ENCODE results near the gene FTSJ1. TPM values are rescaled to one million over a fixed set of nuclear protein-coding genes. Genes with fewer than 3 reads are reported as not detected.

Gene FTSJ1
- total and polyA plus RNA-seq, 4 donors: 13.3 to 21.8 (median 17.0) TPM

DNA sequence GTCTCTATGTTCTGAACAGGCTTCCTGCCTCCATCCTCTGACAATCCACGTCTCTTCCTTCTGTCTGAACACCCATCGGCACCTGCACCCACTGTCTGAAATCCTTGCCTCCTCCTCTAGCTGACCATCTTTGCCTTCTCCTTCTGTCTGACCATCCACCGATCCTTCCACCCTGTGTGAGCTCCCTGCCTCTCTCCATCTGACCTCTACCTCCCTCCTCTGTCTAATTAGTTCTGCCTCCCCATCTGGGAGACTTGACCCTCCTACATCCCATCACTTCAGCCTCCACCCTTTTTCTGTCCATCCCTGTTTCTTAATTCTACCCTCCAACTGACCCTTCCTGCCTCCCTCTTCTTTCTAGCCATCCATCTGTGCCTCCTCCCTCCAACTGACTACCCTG, 16.0 kb upstream of the FTSJ1 start:
- no peaks in the 10 kb centered on the region for H3K9me3 ChIP-seq (ENCODE audit: control insufficient read depth in 4 of 4, low read length in 3 of 4)
- H3K4me1 ChIP-seq (ENCODE audit: control insufficient read depth in 4 of 4, insufficient read depth in 4 of 4, low read length in 3 of 4): no peaks in the 10 kb centered on the region
- no peak overlapping the region for H3K4me3 ChIP-seq (ENCODE audit: low read depth in 1 of 3, low read length in 3 of 3)
- TF ChIP-seq EGR1 (IDR thresholded peaks at IDR 0.05; ENCODE audit: low read depth in 2 of 2) (no peak), NR2F2 (IDR thresholded peaks at IDR 0.05) (no peak), RAD21 (IDR thresholded peaks at IDR 0.05) (no peak), GABPA (IDR thresholded peaks at IDR 0.05 in 1 of 2, conservative IDR thresholded peaks at IDR 0.05 in 1 of 2) (no peak)
- TF ChIP-seq, protein P1, sequence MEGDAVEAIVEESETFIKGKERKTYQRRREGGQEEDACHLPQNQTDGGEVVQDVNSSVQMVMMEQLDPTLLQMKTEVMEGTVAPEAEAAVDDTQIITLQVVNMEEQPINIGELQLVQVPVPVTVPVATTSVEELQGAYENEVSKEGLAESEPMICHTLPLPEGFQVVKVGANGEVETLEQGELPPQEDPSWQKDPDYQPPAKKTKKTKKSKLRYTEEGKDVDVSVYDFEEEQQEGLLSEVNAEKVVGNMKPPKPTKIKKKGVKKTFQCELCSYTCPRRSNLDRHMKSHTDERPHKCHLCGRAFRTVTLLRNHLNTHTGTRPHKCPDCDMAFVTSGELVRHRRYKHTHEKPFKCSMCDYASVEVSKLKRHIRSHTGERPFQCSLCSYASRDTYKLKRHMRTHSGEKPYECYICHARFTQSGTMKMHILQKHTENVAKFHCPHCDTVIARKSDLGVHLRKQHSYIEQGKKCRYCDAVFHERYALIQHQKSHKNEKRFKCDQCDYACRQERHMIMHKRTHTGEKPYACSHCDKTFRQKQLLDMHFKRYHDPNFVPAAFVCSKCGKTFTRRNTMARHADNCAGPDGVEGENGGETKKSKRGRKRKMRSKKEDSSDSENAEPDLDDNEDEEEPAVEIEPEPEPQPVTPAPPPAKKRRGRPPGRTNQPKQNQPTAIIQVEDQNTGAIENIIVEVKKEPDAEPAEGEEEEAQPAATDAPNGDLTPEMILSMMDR (IDR thresholded peaks at IDR 0.05; ENCODE audit: low read depth, low read length, missing input control): no peak
- no peaks in the 10 kb centered on the region for H3K27me3 ChIP-seq (ENCODE audit: control insufficient read depth in 4 of 4, insufficient read depth in 4 of 4, low read length in 3 of 4)
- no peak overlapping the region for H3K9ac ChIP-seq (ENCODE audit: low read depth in 1 of 2, low read length in 2 of 2)
- WGBS: 94% methylated on average over 3 of the region's 3 CpGs
- DNase-seq (ENCODE audit: low spot score): no peak
- H3K27ac ChIP-seq (ENCODE audit: low read depth in 1 of 2, low read length in 2 of 2): no peak overlapping the region
- H3K36me3 ChIP-seq (ENCODE audit: control insufficient read depth in 4 of 4, insufficient read depth in 3 of 4, low read depth in 1 of 4, low read length in 3 of 4): no peaks in the 10 kb centered on the region

DNA sequence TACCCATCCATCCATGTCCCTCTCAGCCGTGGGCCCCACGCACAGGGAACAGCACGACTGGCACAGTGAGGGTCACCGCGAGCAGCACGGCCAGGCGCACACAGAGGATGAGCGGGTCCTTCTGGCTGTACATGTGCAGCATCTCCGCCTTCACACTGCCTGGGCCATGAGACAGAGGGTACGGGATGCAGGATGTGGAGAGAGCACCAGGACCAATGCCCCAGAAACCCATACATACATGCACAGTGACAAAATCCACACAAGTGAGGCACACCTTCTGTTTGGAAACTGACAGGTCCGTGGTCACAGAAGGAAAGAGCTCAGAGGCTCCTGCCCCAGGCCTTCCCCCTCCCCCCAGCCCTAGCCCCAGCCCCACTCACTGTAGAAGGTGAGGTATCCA, 15.4 kb upstream of the FTSJ1 start:
- 94% methylated on average over 11 of the region's 11 CpGs for WGBS
- Histone ChIP-seq H3K4me1 (ENCODE audit: control insufficient read depth in 4 of 4, insufficient read depth in 4 of 4, low read length in 3 of 4) (no peaks in the 10 kb centered on the region), H3K27ac (ENCODE audit: low read depth in 1 of 2, low read length in 2 of 2) (no peak overlapping the region), H3K9me3 (ENCODE audit: control insufficient read depth in 4 of 4, low read length in 3 of 4) (no peaks in the 10 kb centered on the region), H3K9ac (ENCODE audit: low read depth in 1 of 2, low read length in 2 of 2) (no peak overlapping the region), H3K27me3 (ENCODE audit: control insufficient read depth in 4 of 4, insufficient read depth in 4 of 4, low read length in 3 of 4) (no peaks in the 10 kb centered on the region), H3K36me3 (ENCODE audit: control insufficient read depth in 4 of 4, insufficient read depth in 3 of 4, low read depth in 1 of 4, low read length in 3 of 4) (no peaks in the 10 kb centered on the region), H3K4me3 (ENCODE audit: low read depth in 1 of 3, low read length in 3 of 3) (no peak overlapping the region)
- DNase-seq (ENCODE audit: low spot score): no peak
- TF ChIP-seq JUND (IDR thresholded peaks at IDR 0.05): no peak
- TF ChIP-seq EGR1 (IDR thresholded peaks at IDR 0.05; ENCODE audit: low read depth in 2 of 2): no peak

DNA sequence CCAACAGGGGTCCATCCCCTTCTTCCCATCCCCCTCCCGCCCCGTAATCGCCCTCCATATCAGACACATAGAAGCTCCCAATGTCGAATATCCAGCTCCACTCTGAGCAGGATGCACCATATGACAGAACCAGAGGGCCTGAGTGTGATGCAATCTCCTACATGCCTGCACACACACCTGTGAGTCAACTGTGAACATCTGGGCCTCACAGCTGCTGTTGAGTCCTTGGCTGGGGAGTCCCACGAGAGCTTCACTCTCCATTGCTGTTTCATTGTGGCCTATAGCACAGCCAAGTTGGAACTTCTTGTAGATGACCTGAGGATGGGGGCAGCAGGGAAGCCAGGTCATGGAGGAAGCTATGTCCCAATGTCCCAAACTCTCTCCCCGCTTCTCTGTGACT, 14.2 kb upstream of the FTSJ1 start:
- Histone ChIP-seq H3K4me1 (ENCODE audit: control insufficient read depth in 4 of 4, insufficient read depth in 4 of 4, low read length in 3 of 4) (no peaks in the 10 kb centered on the region), H3K4me3 (ENCODE audit: low read depth in 1 of 3, low read length in 3 of 3) (no peak overlapping the region), H3K9ac (ENCODE audit: low read depth in 1 of 2, low read length in 2 of 2) (no peak overlapping the region), H3K9me3 (ENCODE audit: control insufficient read depth in 4 of 4, low read length in 3 of 4) (no peaks in the 10 kb centered on the region), H3K27me3 (ENCODE audit: control insufficient read depth in 4 of 4, insufficient read depth in 4 of 4, low read length in 3 of 4) (no peaks in the 10 kb centered on the region), H3K36me3 (ENCODE audit: control insufficient read depth in 4 of 4, insufficient read depth in 3 of 4, low read depth in 1 of 4, low read length in 3 of 4) (no peaks in the 10 kb centered on the region), H3K27ac (ENCODE audit: low read depth in 1 of 2, low read length in 2 of 2) (no peak overlapping the region)
- DNase-seq (ENCODE audit: low spot score): no peak
- WGBS: 77% methylated on average over 6 of the region's 6 CpGs
- no peak for TF ChIP-seq RAD21 (IDR thresholded peaks at IDR 0.05)
- TF ChIP-seq, protein P2, sequence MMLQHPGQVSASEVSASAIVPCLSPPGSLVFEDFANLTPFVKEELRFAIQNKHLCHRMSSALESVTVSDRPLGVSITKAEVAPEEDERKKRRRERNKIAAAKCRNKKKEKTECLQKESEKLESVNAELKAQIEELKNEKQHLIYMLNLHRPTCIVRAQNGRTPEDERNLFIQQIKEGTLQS (IDR thresholded peaks at IDR 0.05): no peak
- TF ChIP-seq SP1 (IDR thresholded peaks at IDR 0.05): no peak
- TF ChIP-seq EGR1 (IDR thresholded peaks at IDR 0.05; ENCODE audit: low read depth in 2 of 2): no peak
- TF ChIP-seq JUND (IDR thresholded peaks at IDR 0.05): no peak
- TF ChIP-seq, protein P3, sequence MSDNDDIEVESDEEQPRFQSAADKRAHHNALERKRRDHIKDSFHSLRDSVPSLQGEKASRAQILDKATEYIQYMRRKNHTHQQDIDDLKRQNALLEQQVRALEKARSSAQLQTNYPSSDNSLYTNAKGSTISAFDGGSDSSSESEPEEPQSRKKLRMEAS (IDR thresholded peaks at IDR 0.05): no peak
- no peak for TF ChIP-seq FOXA1 (IDR thresholded peaks at IDR 0.05)
- no peak for TF ChIP-seq TAF1 (conservative IDR thresholded peaks at IDR 0.05)

DNA sequence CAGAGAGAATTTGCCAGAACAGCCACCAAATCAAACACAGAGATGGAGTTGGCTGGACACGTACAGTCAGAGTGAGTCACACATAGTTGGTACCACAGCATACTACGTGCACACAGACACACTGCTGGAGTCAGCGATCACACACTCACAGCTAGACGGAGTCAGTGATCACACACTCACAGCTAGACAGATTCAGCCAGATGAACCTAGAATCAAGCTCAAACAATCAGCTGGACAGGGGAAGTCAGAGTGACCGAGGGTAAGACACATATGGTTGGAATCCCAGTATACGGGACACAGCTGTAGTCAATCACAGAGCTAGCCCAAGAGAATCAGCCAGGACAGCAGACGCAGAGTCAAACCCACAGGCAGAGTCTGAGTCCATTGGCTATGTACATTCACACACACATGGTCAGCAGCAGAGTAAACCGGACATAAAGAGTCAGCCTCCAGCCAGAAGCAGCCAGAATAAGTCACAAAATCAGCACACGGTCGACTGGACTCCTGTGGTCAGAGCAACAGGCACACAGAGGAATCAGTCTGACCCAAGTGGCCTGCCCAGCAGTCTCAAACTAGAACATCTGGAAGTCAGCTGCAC, 10.6 kb upstream of the FTSJ1 start:
- Histone ChIP-seq H3K4me3 (ENCODE audit: low read depth in 1 of 3, low read length in 3 of 3) (no peak overlapping the region), H3K4me1 (ENCODE audit: control insufficient read depth in 4 of 4, insufficient read depth in 4 of 4, low read length in 3 of 4) (no peaks in the 10 kb centered on the region), H3K36me3 (ENCODE audit: control insufficient read depth in 4 of 4, insufficient read depth in 3 of 4, low read depth in 1 of 4, low read length in 3 of 4) (no peaks in the 10 kb centered on the region), H3K9me3 (ENCODE audit: control insufficient read depth in 4 of 4, low read length in 3 of 4) (no peaks in the 10 kb centered on the region), H3K9ac (ENCODE audit: low read depth in 1 of 2, low read length in 2 of 2) (no peak overlapping the region), H3K27ac (ENCODE audit: low read depth in 1 of 2, low read length in 2 of 2) (no peak overlapping the region), H3K27me3 (ENCODE audit: control insufficient read depth in 4 of 4, insufficient read depth in 4 of 4, low read length in 3 of 4) (peaks cover 0 to 7% (median 0%) of the 10 kb centered on the region in 4 donors)
- no peak for DNase-seq (ENCODE audit: low spot score)
- 85% methylated on average over 10 of the region's 10 CpGs for WGBS
- TF ChIP-seq, protein P3 (IDR thresholded peaks at IDR 0.05): no peak
- TF ChIP-seq HNF4G (IDR thresholded peaks at IDR 0.05) (no peak), NR2F2 (IDR thresholded peaks at IDR 0.05) (no peak), RXRA (IDR thresholded peaks at IDR 0.05) (no peak)
- TF ChIP-seq, protein P2 (IDR thresholded peaks at IDR 0.05): no peak
- TF ChIP-seq, protein P1 (IDR thresholded peaks at IDR 0.05; ENCODE audit: low read depth, low read length, missing input control): no peak

Measured in liver (tissue), 9 donors.